Gastrocnemius medialis (tissue), 4 donors: ENCODE results near the gene PAPSS1. TPM values are rescaled to one million over a fixed set of nuclear protein-coding genes. Genes with fewer than 3 reads are reported as not detected.

Experiments
- ATAC-seq, 2 donors: fragments of 150-250 bp; one replicate each; pipeline ENCODE4 v1.9.1; 2016
- DNase-seq, 2 donors: peaks; one replicate each; pipeline ENCODE4 v3.0.0-alpha.2; 2019
- H3K27ac ChIP-seq, 4 donors: fragments of 200-600 bp; sonication (generic); 1 replicate in 1 of 4; 2 replicates in 3 of 4; pipeline ENCODE4 v1.5.1; 2016 to 2018; ENCODE audit warnings: mild to moderate bottlenecking in 2 of 4, moderate library complexity in 1 of 4
- H3K27me3 ChIP-seq, 3 donors: fragments of 200-600 bp; sonication (generic) in 2 of 3; 1 replicate in 1 of 3; 2 replicates in 2 of 3; pipeline versions ENCODE4 v1.5.1 to v1.6.0; 2016 to 2019; ENCODE audit warnings: mild to moderate bottlenecking in 1 of 3, moderate library complexity in 1 of 3
- H3K36me3 ChIP-seq, 2 donors: fragments of 200-600 bp; sonication (generic) in 1 of 2; one replicate each; pipeline ENCODE4 v1.5.1; 2017 to 2018
- H3K4me1 ChIP-seq, 2 donors: fragments of 200-600 bp; sonication (generic) in 1 of 2; one replicate each; pipeline ENCODE4 v1.5.1; 2016 to 2017; ENCODE audit warnings: mild to moderate bottlenecking in 2 of 2
- H3K4me3 ChIP-seq, 4 donors: fragments of 200-600 bp; sonication (generic) in 3 of 4; 1 replicate in 1 of 4; 2 replicates in 3 of 4; pipeline ENCODE4 v1.5.1; 2016 to 2019; ENCODE audit warnings: mild to moderate bottlenecking in 2 of 4
- H3K9me3 ChIP-seq, 3 donors: fragments of 200-600 bp; sonication (generic) in 2 of 3; 1 replicate in 1 of 3; 2 replicates in 2 of 3; pipeline ENCODE4 v1.5.1; 2016 to 2019
- POLR2A ChIP-seq, 2 donors: fragments of 450-650 bp; IDR thresholded peaks; one replicate each; pipeline ENCODE4 v1.6.1; 2017; ENCODE audit warnings: antibody characterized with exemption in 2 of 2, mild to moderate bottlenecking in 2 of 2, moderate library complexity in 2 of 2
- in situ Hi-C, 4 donors: fragments of 200-750 bp; cut with MboI; loops; one replicate each; pipeline versions ENCODE4 v1.15.0 to v1.8.0; 2017; ENCODE audit warnings: low sequenced_read_pairs in 4 of 4
- intact Hi-C: fragments of 100-400 bp; cut with DNase I; formaldehyde crosslinking; loops from one replicate; pipeline ENCODE4 v1.15.1; 2023; ENCODE audit warnings: low total_unique reads
- total RNA-seq, 4 donors: library from RNA; depleted of rRNA; stranded (reverse); fragments of >200 nt; gene quantifications; one replicate each; pipeline versions ENCODE4 v1.1.0 to v1.2.3, GENCODE V29; 2016
- TF ChIP-seq, protein P1 (sequence below), 5 experiments: fragments of 450-650 bp in 3 of 5; fragments of 200-600 bp in 2 of 5; sonication (generic) in 2 of 5; IDR thresholded peaks in 4 of 5; conservative IDR thresholded peaks in 1 of 5; 1 replicate in 4 of 5; 2 replicates in 1 of 5; pipeline ENCODE4 v1.5.1; 2016 to 2019; ENCODE audit warnings: antibody characterized with exemption in 5 of 5, mild to moderate bottlenecking in 3 of 5, moderate library complexity in 3 of 5

PAPSS1 gene
- total RNA-seq, 4 donors from 2014 or later: 3.7 to 7.0 (median 5.9) TPM

DNA sequence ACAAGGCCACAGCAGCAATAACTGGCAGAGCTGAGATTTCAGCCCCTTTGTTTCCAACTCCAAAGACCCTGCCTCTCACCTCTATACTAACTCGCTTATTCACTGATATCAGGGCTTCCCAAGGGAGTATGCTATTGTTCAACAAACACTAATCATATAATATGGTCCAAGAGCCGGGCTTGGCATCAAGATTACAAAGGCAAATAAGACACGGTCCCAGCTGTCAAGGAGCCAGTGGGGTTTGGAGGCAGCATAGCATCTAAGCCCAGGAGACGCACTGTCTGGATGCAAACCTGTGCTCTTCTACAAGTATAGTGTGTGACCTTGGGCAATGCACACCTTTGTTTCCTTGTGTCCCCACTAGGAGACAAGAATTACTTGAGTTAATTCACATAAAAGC is 28.7 kb downstream of the PAPSS1 start:
- H3K27ac ChIP-seq: no peak overlapping the region
- intact Hi-C loops: no loop called here
- DNase-seq (no peak), ATAC-seq (no peak)
- no peak overlapping the region for H3K4me3 ChIP-seq
- no peaks in the 10 kb centered on the region for H3K4me1 ChIP-seq
- in situ Hi-C loops: no loop called here
- no peaks in the 10 kb centered on the region for H3K27me3 ChIP-seq
- no peak for TF ChIP-seq POLR2A (IDR thresholded peaks at IDR 0.05)
- TF ChIP-seq, protein P1, sequence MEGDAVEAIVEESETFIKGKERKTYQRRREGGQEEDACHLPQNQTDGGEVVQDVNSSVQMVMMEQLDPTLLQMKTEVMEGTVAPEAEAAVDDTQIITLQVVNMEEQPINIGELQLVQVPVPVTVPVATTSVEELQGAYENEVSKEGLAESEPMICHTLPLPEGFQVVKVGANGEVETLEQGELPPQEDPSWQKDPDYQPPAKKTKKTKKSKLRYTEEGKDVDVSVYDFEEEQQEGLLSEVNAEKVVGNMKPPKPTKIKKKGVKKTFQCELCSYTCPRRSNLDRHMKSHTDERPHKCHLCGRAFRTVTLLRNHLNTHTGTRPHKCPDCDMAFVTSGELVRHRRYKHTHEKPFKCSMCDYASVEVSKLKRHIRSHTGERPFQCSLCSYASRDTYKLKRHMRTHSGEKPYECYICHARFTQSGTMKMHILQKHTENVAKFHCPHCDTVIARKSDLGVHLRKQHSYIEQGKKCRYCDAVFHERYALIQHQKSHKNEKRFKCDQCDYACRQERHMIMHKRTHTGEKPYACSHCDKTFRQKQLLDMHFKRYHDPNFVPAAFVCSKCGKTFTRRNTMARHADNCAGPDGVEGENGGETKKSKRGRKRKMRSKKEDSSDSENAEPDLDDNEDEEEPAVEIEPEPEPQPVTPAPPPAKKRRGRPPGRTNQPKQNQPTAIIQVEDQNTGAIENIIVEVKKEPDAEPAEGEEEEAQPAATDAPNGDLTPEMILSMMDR (IDR thresholded peaks at IDR 0.05 in 4 of 5, conservative IDR thresholded peaks at IDR 0.05 in 1 of 5): no peak
- no peaks in the 10 kb centered on the region for H3K36me3 ChIP-seq
- H3K9me3 ChIP-seq: no peaks in the 10 kb centered on the region

DNA sequence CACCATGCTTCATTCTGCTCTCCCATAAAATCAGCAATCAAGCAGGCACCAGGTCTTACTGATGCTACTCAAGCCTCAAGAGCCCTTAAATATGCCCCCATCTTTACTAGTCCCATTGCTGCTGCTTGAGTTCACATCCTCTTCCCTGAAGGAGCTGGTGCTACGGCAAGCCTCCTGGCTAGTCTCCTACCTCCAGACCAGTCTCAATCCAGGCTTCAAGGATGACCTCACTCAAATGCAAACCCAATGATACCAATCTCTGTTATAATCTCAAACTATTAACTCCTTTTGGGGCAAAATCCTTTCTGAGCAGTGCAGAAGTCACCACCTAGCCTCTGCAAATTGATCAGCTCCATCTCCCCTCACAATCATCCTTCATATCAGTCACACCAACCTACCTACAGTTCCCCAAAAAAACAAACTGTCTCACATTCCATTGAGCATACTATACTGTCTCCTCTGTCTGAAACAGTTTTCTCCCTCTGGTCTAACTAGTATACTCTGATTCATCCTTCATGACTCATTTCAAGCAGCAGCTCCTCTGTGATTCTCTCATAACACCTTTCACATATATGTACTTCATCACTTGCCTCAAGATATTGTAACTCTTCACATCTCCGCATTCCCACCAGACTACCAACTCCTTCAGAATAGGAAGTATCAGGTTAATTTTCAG is 30.0 kb downstream of the PAPSS1 start:
- ATAC-seq (no peak), DNase-seq (no peak)
- no peak overlapping the region for H3K4me3 ChIP-seq
- in situ Hi-C loops: no loop called here
- H3K27ac ChIP-seq: no peak overlapping the region
- no peaks in the 10 kb centered on the region for H3K9me3 ChIP-seq
- no peaks in the 10 kb centered on the region for H3K27me3 ChIP-seq
- H3K4me1 ChIP-seq: no peaks in the 10 kb centered on the region
- TF ChIP-seq, protein P1 (IDR thresholded peaks at IDR 0.05 in 4 of 5, conservative IDR thresholded peaks at IDR 0.05 in 1 of 5): no peak
- TF ChIP-seq POLR2A (IDR thresholded peaks at IDR 0.05): no peak
- H3K36me3 ChIP-seq: no peaks in the 10 kb centered on the region
- intact Hi-C loops: no loop called here

DNA sequence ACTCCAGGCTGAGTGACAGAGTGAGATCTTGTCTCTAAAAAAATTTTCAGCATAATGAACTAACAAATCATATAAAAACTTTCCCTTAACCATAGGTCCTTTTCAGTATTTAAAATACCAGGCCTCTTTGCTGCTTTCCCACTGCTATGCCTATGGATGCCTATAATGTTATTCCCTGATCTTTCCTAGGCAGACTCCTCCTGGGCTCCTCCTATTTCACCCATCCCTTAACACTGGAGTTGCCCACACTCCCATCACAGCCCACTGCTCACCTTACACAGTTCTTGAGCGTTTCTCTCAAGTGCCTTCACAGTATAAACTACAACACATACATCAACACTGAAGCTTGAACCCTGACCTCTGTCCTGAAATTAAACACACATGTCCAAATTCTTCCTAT is 31.6 kb downstream of the PAPSS1 start:
- H3K9me3 ChIP-seq: no peaks in the 10 kb centered on the region
- in situ Hi-C loops (no loop called here), intact Hi-C loops (no loop called here)
- no peaks in the 10 kb centered on the region for H3K27me3 ChIP-seq
- H3K36me3 ChIP-seq: no peaks in the 10 kb centered on the region
- TF ChIP-seq POLR2A (IDR thresholded peaks at IDR 0.05): no peak
- TF ChIP-seq, protein P1 (IDR thresholded peaks at IDR 0.05 in 4 of 5, conservative IDR thresholded peaks at IDR 0.05 in 1 of 5): no peak
- no peak overlapping the region for H3K27ac ChIP-seq
- no peak for ATAC-seq
- DNase-seq: no peak
- H3K4me3 ChIP-seq: no peak overlapping the region
- H3K4me1 ChIP-seq: no peaks in the 10 kb centered on the region

DNA sequence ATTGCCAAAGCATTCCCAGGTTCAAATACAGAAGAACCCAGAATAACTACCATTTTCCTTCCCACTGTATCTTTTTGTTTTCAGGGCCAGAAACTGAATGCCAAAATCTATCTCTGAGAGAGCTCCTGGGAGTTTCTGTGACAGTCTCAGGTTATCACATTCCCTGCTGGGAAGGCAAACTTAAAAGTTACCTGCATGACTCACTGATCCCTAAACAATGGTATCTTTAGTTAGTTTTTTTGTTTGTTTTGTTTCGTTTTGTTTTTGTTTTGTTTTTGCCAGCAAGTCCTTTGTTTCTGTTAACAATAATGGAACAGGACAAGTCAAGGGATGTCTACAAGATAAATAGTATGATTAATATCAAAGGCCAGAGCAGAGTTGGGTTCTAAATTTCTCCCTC is 34.3 kb downstream of the PAPSS1 start:
- Histone ChIP-seq H3K4me3 (no peak overlapping the region), H3K4me1 (no peaks in the 10 kb centered on the region), H3K27ac (no peak overlapping the region), H3K36me3 (no peaks in the 10 kb centered on the region), H3K9me3 (no peaks in the 10 kb centered on the region), H3K27me3 (no peaks in the 10 kb centered on the region)
- ATAC-seq (no peak), DNase-seq (no peak)
- TF ChIP-seq POLR2A (IDR thresholded peaks at IDR 0.05): no peak
- TF ChIP-seq, protein P1 (IDR thresholded peaks at IDR 0.05 in 4 of 5, conservative IDR thresholded peaks at IDR 0.05 in 1 of 5): no peak
- intact Hi-C loops: no loop called here
- in situ Hi-C loops: no loop called here

DNA sequence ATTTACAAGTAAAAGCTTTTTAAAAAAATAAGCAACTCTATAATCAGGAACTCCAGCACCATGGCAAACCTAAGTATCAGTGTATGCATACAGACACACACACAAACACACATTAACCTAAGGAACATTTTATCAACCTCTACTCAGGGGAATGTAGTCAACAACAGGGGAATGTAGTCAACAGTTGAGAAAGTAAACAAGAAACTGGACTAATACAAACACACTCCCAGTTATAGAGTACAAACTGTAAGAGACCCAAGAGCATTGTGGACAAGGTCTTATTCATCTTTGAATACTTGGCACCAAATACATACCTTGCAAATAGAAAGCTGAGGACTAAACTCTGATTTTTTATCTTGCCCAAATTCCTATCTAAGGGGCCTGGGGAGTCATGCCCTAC is 36.2 kb downstream of the PAPSS1 start:
- Histone ChIP-seq H3K27ac (no peak overlapping the region), H3K36me3 (no peaks in the 10 kb centered on the region), H3K4me3 (no peak overlapping the region), H3K27me3 (no peaks in the 10 kb centered on the region), H3K9me3 (no peaks in the 10 kb centered on the region), H3K4me1 (no peaks in the 10 kb centered on the region)
- in situ Hi-C loops: no loop called here
- no peak for DNase-seq
- TF ChIP-seq, protein P1 (IDR thresholded peaks at IDR 0.05 in 4 of 5, conservative IDR thresholded peaks at IDR 0.05 in 1 of 5): no peak
- no peak for TF ChIP-seq POLR2A (IDR thresholded peaks at IDR 0.05)
- intact Hi-C loops: no loop called here
- ATAC-seq: no peak
